GM19324 (cell line): ENCODE measurements around the gene FAM174B.
"Not testable (repeated sequence)": the region's sequence is repeated elsewhere in the genome, so short reads cannot be mapped to it uniquely, and the experiment has no call there.

Source experiments
- ATAC-seq: cut with Tn5 transposase; IDR thresholded peaks from one replicate; pipeline ENCODE4 v1.9.1; 2021; ENCODE audit warnings: mild to moderate bottlenecking, moderate library complexity; ENCODE audit not compliant: unreplicated experiment, low FRiP score

Gene FAM174B

GRCh38 chr15:92621972-92622533 is 33.5 kb downstream of the FAM174B start:
- no peak for ATAC-seq

- ATAC-seq, result no peak
Measured at GRCh38 chr15:92620991-92621390, 34.6 kb downstream of the FAM174B start.

- ATAC-seq, result no peak
Measured at GRCh38 chr15:92619145-92620101, 36.2 kb downstream of the FAM174B start.

- no peak for ATAC-seq
Measured at GRCh38 chr15:92617549-92618520, 37.7 kb downstream of the FAM174B start.

- no peak for ATAC-seq
Measured at GRCh38 chr15:92616621-92617548, 38.7 kb downstream of the FAM174B start.

- ATAC-seq, result no peak
Measured at GRCh38 chr15:92614791-92615785, 40.5 kb downstream of the FAM174B start.

- ATAC-seq, result no peak
Measured at GRCh38 chr15:92614301-92614700, 41.3 kb downstream of the FAM174B start.

- ATAC-seq, result no peak
Measured at GRCh38 chr15:92613841-92614240, 41.7 kb downstream of the FAM174B start.

- ATAC-seq, result no peak
Measured at GRCh38 chr15:92612891-92613290, 42.7 kb downstream of the FAM174B start.

- no peak for ATAC-seq
Measured at GRCh38 chr15:92611995-92612745, 43.4 kb downstream of the FAM174B start.

- ATAC-seq, result no peak
Measured at GRCh38 chr15:92611150-92611549, 44.4 kb downstream of the FAM174B start.

GRCh38 chr15:92610101-92610520 is 45.5 kb downstream of the FAM174B start:
- no peak for ATAC-seq

GRCh38 chr15:92608866-92609700 is 46.5 kb downstream of the FAM174B start:
- ATAC-seq, result no peak

GRCh38 chr15:92606836-92607150 is 48.8 kb downstream of the FAM174B start:
- not testable (repeated sequence) for ATAC-seq

- no peak for ATAC-seq
Measured at GRCh38 chr15:92606126-92606835, 49.3 kb downstream of the FAM174B start.

GRCh38 chr15:92605225-92605944 is 50.2 kb downstream of the FAM174B start:
- ATAC-seq, result no peak
